GM19035 (cell line): ENCODE measurements around the gene TRIM56.
"Not testable (repeated sequence)": the region's sequence is repeated elsewhere in the genome, so short reads cannot be mapped to it uniquely, and the experiment has no call there.

Experiments
- ATAC-seq: cut with Tn5 transposase; IDR thresholded peaks from one replicate; pipeline ENCODE4 v1.9.1; 2021; ENCODE audit not compliant: unreplicated experiment

The TRIM56 gene

GRCh38 chr7:101085162-101085964, at the start of gene TRIM56:
Gene TRIM56, plus strand, starts transcription at chr7:101085481. Its CDS starts 1,832 bp downstream, at chr7:101087313.
- ATAC-seq, result peak; percentile 85

GRCh38 chr7:101035941-101036340, 49.3 kb upstream of the TRIM56 start:
- no peak for ATAC-seq

GRCh38 chr7:101041283-101041682, 44.0 kb upstream of the TRIM56 start:
- not testable (repeated sequence) for ATAC-seq

GRCh38 chr7:101058355-101058754, 26.9 kb upstream of the TRIM56 start:
- ATAC-seq, result no peak

- no peak for ATAC-seq
Observed at GRCh38 chr7:101059620-101059942, 25.7 kb upstream of the TRIM56 start.

GRCh38 chr7:101060992-101061391, 24.3 kb upstream of the TRIM56 start:
- no peak for ATAC-seq

GRCh38 chr7:101064176-101064550, 21.1 kb upstream of the TRIM56 start:
- not testable (repeated sequence) for ATAC-seq

GRCh38 chr7:101065162-101065561, 20.1 kb upstream of the TRIM56 start:
- ATAC-seq, result not testable (repeated sequence)

- ATAC-seq, result no peak
Observed at GRCh38 chr7:101066141-101066832, 19.0 kb upstream of the TRIM56 start.

GRCh38 chr7:101066833-101067177, 18.5 kb upstream of the TRIM56 start:
- no peak for ATAC-seq

- ATAC-seq, result no peak
Observed at GRCh38 chr7:101068401-101068800, 16.9 kb upstream of the TRIM56 start.

GRCh38 chr7:101071362-101072104, 13.7 kb upstream of the TRIM56 start:
- not testable (repeated sequence) for ATAC-seq

GRCh38 chr7:101075646-101076045, 9.6 kb upstream of the TRIM56 start:
- no peak for ATAC-seq

GRCh38 chr7:101076183-101076582, 9.1 kb upstream of the TRIM56 start:
- ATAC-seq, result not testable (repeated sequence)

GRCh38 chr7:101077303-101078086, 7.8 kb upstream of the TRIM56 start:
- ATAC-seq, result peak; percentile 85

GRCh38 chr7:101081432-101081831, 3.8 kb upstream of the TRIM56 start:
- no peak for ATAC-seq

- ATAC-seq, result no peak
Observed at GRCh38 chr7:101084865-101085161, 468 bp upstream of the TRIM56 start.

GRCh38 chr7:101087334-101088068, 2.2 kb downstream of the TRIM56 start:
- no peak for ATAC-seq

- ATAC-seq, result no peak
Observed at GRCh38 chr7:101088069-101088425, 2.8 kb downstream of the TRIM56 start.

- ATAC-seq, result no peak
Observed at GRCh38 chr7:101088858-101089529, 3.7 kb downstream of the TRIM56 start.
